ENCODE data around the gene YBEY. TPM values are rescaled to one million over a fixed set of nuclear protein-coding genes. Genes with fewer than 3 reads are reported as not detected.

YBEY gene
- total RNA-seq, 1 donor from 2014 or later = 4.6 TPM

- DNase-seq (ENCODE audit: low read depth in 2 of 2) = no peak
These were observed 41.6 kb downstream of the YBEY start for GRCh38 chr21:46327711-46328110.

- DNase-seq (ENCODE audit: low read depth in 2 of 2) = no peak
These were observed 42.0 kb downstream of the YBEY start for GRCh38 chr21:46328151-46328550.

GRCh38 chr21:46329796-46330195 lies 43.7 kb downstream of the YBEY start:
- DNase-seq (ENCODE audit: low read depth in 2 of 2) = peak in 1 of 2 donors; percentile 51

GRCh38 chr21:46334351-46335140 lies 48.4 kb downstream of the YBEY start:
- no peak for DNase-seq (ENCODE audit: low read depth in 2 of 2)

GRCh38 chr21:46336603-46337002 lies 50.5 kb downstream of the YBEY start:
- DNase-seq (ENCODE audit: low read depth in 2 of 2) = no peak

- no peak for DNase-seq (ENCODE audit: low read depth in 2 of 2)
These were observed 54.9 kb downstream of the YBEY start for GRCh38 chr21:46340998-46341397.

GRCh38 chr21:46344219-46344915 lies 58.2 kb downstream of the YBEY start:
- DNase-seq (ENCODE audit: low read depth in 2 of 2) = no peak

GRCh38 chr21:46345861-46346260 lies 59.7 kb downstream of the YBEY start:
- DNase-seq (ENCODE audit: low read depth in 2 of 2) = no peak

- DNase-seq (ENCODE audit: low read depth in 2 of 2) = no peak
These were observed 60.4 kb downstream of the YBEY start for GRCh38 chr21:46346296-46347202.

GRCh38 chr21:46347203-46347550 lies 61.0 kb downstream of the YBEY start:
- peak; percentile 17 to 42 for DNase-seq (ENCODE audit: low read depth in 2 of 2)

Other genes starting within 250 kb of the YBEY start
- gene COL6A2, start 188.2 kb upstream of the YBEY start, total RNA-seq = 5.4 and 33.7 TPM in 2 replicates
- gene FTCD, start 130.8 kb upstream of the YBEY start, total RNA-seq = not detected in 2 replicates
- gene SPATC1L, start 101.9 kb upstream of the YBEY start, total RNA-seq = 2.6 and 3.6 TPM in 2 replicates
- 41.8 and 52.6 TPM in 2 replicates for gene LSS, start 57.6 kb upstream of the YBEY start, total RNA-seq
- gene MCM3AP, start 731 bp upstream of the YBEY start, total RNA-seq = 41.8 and 62.5 TPM in 2 replicates
- gene C21orf58, start 37.5 kb downstream of the YBEY start, total RNA-seq = 0.79 and 2.0 TPM in 2 replicates
- gene PCNT, start 37.8 kb downstream of the YBEY start, total RNA-seq = 10.7 and 15.1 TPM in 2 replicates
- 18.1 and 29.8 TPM in 2 replicates for gene DIP2A, start 172.5 kb downstream of the YBEY start, total RNA-seq